H1 (cell line): Measurements from ENCODE around the gene PLD6. TPM values are rescaled to one million over a fixed set of nuclear protein-coding genes. Genes with fewer than 3 reads are reported as not detected.
"Not testable (repeated sequence)": the region's sequence is repeated elsewhere in the genome, so short reads cannot be mapped to it uniquely, and the experiment has no call there.

Experiments
- CTCF ChIA-PET: fragments of 300-600 bp; sonication (Branson Sonifier 250); formaldehyde crosslinking; loops from one replicate; lab custom pipeline; 2021; ENCODE audit not compliant: partially characterized antibody; lab: Charles Lee
- POLR2A ChIA-PET: fragments of 300-600 bp; sonication (Branson Sonifier 250); formaldehyde crosslinking; loops from one replicate; lab custom pipeline; 2021; ENCODE audit warnings: inconsistent platforms; ENCODE audit not compliant: partially characterized antibody; lab: Charles Lee
- DNase-seq, 2 experiments: peaks; one replicate each; pipeline versions ENCODE4 v3.0.0 to v3.0.0-alpha.2; 2010 to 2022; ENCODE audit warnings: low spot score in 2 of 2, low read depth in 1 of 2, mixed read lengths in 1 of 2
- FAIRE-seq: peaks from 2 replicates; lab custom pipeline; 2011; peaks lifted over from hg19 to GRCh38; lab: Jason Lieb, UNC
- H2AFZ ChIP-seq: 2 replicates; pipeline ENCODE4 v1.8.1; 2012; ENCODE audit warnings: low read length, inconsistent platforms
- H2AK5ac ChIP-seq: 2 replicates; pipeline ENCODE4 v1.6.1; 2013; ENCODE audit warnings: low read depth, low read length
- H2BK120ac ChIP-seq: replicated peaks from 2 replicates; pipeline ENCODE3; 2013; ENCODE audit warnings: low read depth, low read length, inconsistent platforms
- H2BK12ac ChIP-seq: 2 replicates; pipeline ENCODE4 v1.6.1; 2013; ENCODE audit warnings: low read depth, low read length
- H2BK15ac ChIP-seq: 2 replicates; pipeline ENCODE4 v1.6.1; 2013; ENCODE audit warnings: low read length
- H2BK20ac ChIP-seq: 2 replicates; pipeline ENCODE4 v1.6.1; 2013; ENCODE audit warnings: low read length
- H2BK5ac ChIP-seq: 2 replicates; pipeline ENCODE4 v1.6.1; 2013; ENCODE audit warnings: low read depth, low read length
- H3K14ac ChIP-seq: 2 replicates; pipeline ENCODE4 v1.6.1; 2013; ENCODE audit warnings: inconsistent platforms; ENCODE audit not compliant: insufficient read length
- H3K18ac ChIP-seq: 2 replicates; pipeline ENCODE4 v1.6.1; 2013; ENCODE audit warnings: low read length; ENCODE audit errors: extremely low read depth
- H3K23ac ChIP-seq: 2 replicates; pipeline ENCODE4 v1.6.1; 2013; ENCODE audit warnings: inconsistent platforms; ENCODE audit not compliant: insufficient read length
- H3K23me2 ChIP-seq: 2 replicates; pipeline ENCODE4 v1.6.1; 2013; ENCODE audit warnings: low read depth, low read length
- H3K27ac ChIP-seq: 2 replicates; pipeline ENCODE4 v1.6.1; 2011; ENCODE audit warnings: low read depth, low read length, inconsistent platforms
- H3K27me3 ChIP-seq, 4 experiments: replicated peaks in 1 of 4; 1 replicate in 1 of 4; 2 replicates in 3 of 4; pipeline versions ENCODE4 v1.6.1 to v1.8.1; 2011 to 2013; ENCODE audit warnings: low read length in 3 of 4, mild to moderate bottlenecking in 3 of 4, inconsistent platforms in 2 of 4, mixed read lengths in 2 of 4, moderate library complexity in 1 of 4; ENCODE audit not compliant: control insufficient read depth in 3 of 4, insufficient read depth in 3 of 4; ENCODE audit errors: extremely low read depth in 1 of 4
- H3K36me3 ChIP-seq, 4 experiments: 2 replicates each; pipeline versions ENCODE4 v1.6.1 to v1.8.1; 2011 to 2013; ENCODE audit warnings: mild to moderate bottlenecking in 4 of 4, low read length in 3 of 4, moderate library complexity in 2 of 4, control low read depth in 1 of 4, inconsistent platforms in 1 of 4; ENCODE audit not compliant: insufficient read depth in 4 of 4, control insufficient read depth in 2 of 4
- H3K4ac ChIP-seq: replicated peaks from 2 replicates; pipeline ENCODE3; 2013; ENCODE audit warnings: low read length, low read depth, mixed read lengths, inconsistent platforms; ENCODE audit not compliant: insufficient read length
- H3K4me1 ChIP-seq, 4 experiments: replicated peaks in 1 of 4; 1 replicate in 1 of 4; 2 replicates in 3 of 4; pipeline versions ENCODE4 v1.6.1 to v1.8.1; 2011 to 2013; ENCODE audit warnings: low read length in 3 of 4, inconsistent platforms in 2 of 4, mixed read lengths in 1 of 4; ENCODE audit not compliant: insufficient read depth in 4 of 4, control insufficient read depth in 3 of 4
- H3K4me2 ChIP-seq, 2 experiments: 2 replicates each; pipeline versions ENCODE4 v1.6.1 to v1.8.1; 2011 to 2013; ENCODE audit warnings: low read depth in 2 of 2, low read length in 2 of 2, control low read depth in 1 of 2, inconsistent platforms in 1 of 2, mild to moderate bottlenecking in 1 of 2; ENCODE audit not compliant: insufficient read depth in 1 of 2
- H3K4me3 ChIP-seq, 4 experiments: fragments of 200-600, 300-600 bp in 1 of 4; sonication (generic), shearing (Covaris generic), sonication (Bioruptor Twin) in 1 of 4; 2 replicates each; pipeline versions ENCODE4 v1.5.1 to v1.8.1; 2011 to 2016; ENCODE audit warnings: low read length in 4 of 4, low read depth in 3 of 4, control low read depth in 2 of 4, inconsistent platforms in 2 of 4, mild to moderate bottlenecking in 2 of 4, mixed read lengths in 1 of 4, moderate library complexity in 1 of 4; ENCODE audit not compliant: insufficient read depth in 2 of 4; ENCODE audit errors: extremely low read depth in 1 of 4
- H3K56ac ChIP-seq: replicated peaks from 2 replicates; pipeline ENCODE3; 2013; ENCODE audit warnings: low read depth, mild to moderate bottlenecking, mixed read lengths, low read length, inconsistent platforms; ENCODE audit not compliant: insufficient read length
- H3K79me1 ChIP-seq: 2 replicates; pipeline ENCODE4 v1.6.1; 2013; ENCODE audit warnings: low read depth, low read length, control low read depth
- H3K79me2 ChIP-seq, 2 experiments: 2 replicates each; pipeline versions ENCODE4 v1.6.1 to v1.8.1; 2012 to 2013; ENCODE audit warnings: low read length in 2 of 2, mild to moderate bottlenecking in 2 of 2, inconsistent platforms in 1 of 2; ENCODE audit not compliant: insufficient read depth in 2 of 2, control insufficient read depth in 1 of 2
- H3K9ac ChIP-seq, 4 experiments: replicated peaks in 1 of 4; 1 replicate in 1 of 4; 2 replicates in 3 of 4; pipeline versions ENCODE4 v1.6.1 to v1.8.1; 2011 to 2013; ENCODE audit warnings: low read depth in 3 of 4, low read length in 3 of 4, control low read depth in 2 of 4, mild to moderate bottlenecking in 2 of 4, moderate library complexity in 2 of 4, inconsistent platforms in 1 of 4; ENCODE audit errors: extremely low read depth in 1 of 4
- H3K9me3 ChIP-seq, 2 experiments: 2 replicates each; pipeline versions ENCODE4 v1.6.1 to v1.8.1; 2012 to 2013; ENCODE audit warnings: mild to moderate bottlenecking in 2 of 2, moderate library complexity in 2 of 2, control low read depth in 1 of 2, inconsistent platforms in 1 of 2, low read depth in 1 of 2, low read length in 1 of 2, mixed read lengths in 1 of 2; ENCODE audit not compliant: insufficient read depth in 2 of 2
- H4K20me1 ChIP-seq, 2 experiments: replicated peaks in 1 of 2; 2 replicates each; pipeline versions ENCODE3 to v1.8.1; 2011 to 2013; ENCODE audit warnings: inconsistent platforms in 2 of 2, low read length in 2 of 2, mild to moderate bottlenecking in 1 of 2; ENCODE audit not compliant: insufficient read depth in 2 of 2, control insufficient read depth in 1 of 2
- H4K5ac ChIP-seq: 2 replicates; pipeline ENCODE4 v1.6.1; 2013; ENCODE audit warnings: low read length, low read depth, mixed read lengths, inconsistent platforms; ENCODE audit not compliant: insufficient read length
- H4K8ac ChIP-seq: 2 replicates; pipeline ENCODE4 v1.8.0; 2013; ENCODE audit warnings: mild to moderate bottlenecking, moderate library complexity, low read length, inconsistent platforms; ENCODE audit not compliant: insufficient read depth; ENCODE audit errors: extremely low read depth
- H4K91ac ChIP-seq: replicated peaks from 2 replicates; pipeline ENCODE3; 2013; ENCODE audit warnings: low read length, mixed read lengths, inconsistent platforms; ENCODE audit not compliant: insufficient read length
- WGBS, 2 experiments: shearing (Covaris generic) in 1 of 2; methylation state at CpG; one replicate each; pipeline versions ENCODE4 v1.1.6 to v1.1.7; 2013 to 2015; ENCODE audit warnings: low lambda C conversion rate in 2 of 2, mixed read lengths in 2 of 2, inconsistent platforms in 1 of 2, low coverage in 1 of 2, missing lambda C conversion rate in 1 of 2; ENCODE audit not compliant: insufficient replicate concordance in 2 of 2, insufficient coverage in 1 of 2, insufficient read length in 1 of 2; ENCODE audit errors: extremely low coverage in 1 of 2, missing lambda C conversion rate in 1 of 2; 5-methylcytosine and 5-hydroxymethylcytosine counted together
- polyA plus RNA-seq, 7 experiments: library from polyadenylated mRNA; depleted of rRNA in 3 of 7; stranded (reverse) in 5 of 7; unstranded in 2 of 7; fragments of >200 nt in 5 of 7; fragments of 200-250 nt in 2 of 7; gene quantifications; 1 replicate in 5 of 7; 2 replicates in 1 of 7; 4 replicates in 1 of 7; pipeline versions ENCODE4 v1.2.1 to v1.2.3, GENCODE V29; 2011 to 2013; ENCODE audit warnings: missing spikeins in 2 of 7, mixed read lengths in 2 of 7
- total RNA-seq: library from RNA; stranded (reverse); fragmentation: NEBNext Ultra II Directional; extraction: Animal tissue kit (Norgen Biotek cat#: 25700); gene quantifications from 2 replicates; pipeline ENCODE4 v1.2.1, GENCODE V29; 2021

PLD6 gene
- total and polyA plus RNA-seq, 2 of the 8 experiments (the other 6 are each of a cell fraction or from before 2014, with no cell fraction given), result 0.20 to 0.22 TPM

- H3K79me2 ChIP-seq, FAIRE-seq, POLR2A ChIA-PET: not testable (repeated sequence)
Measured at GRCh38 chr17:17158506-17158905, 47.6 kb downstream of the PLD6 start.

More at GRCh38 chr17:17158506-17158905, 47.6 kb downstream of the PLD6 start:
- H4K8ac ChIP-seq, H3K4ac ChIP-seq, H3K4me2 ChIP-seq, H3K27me3 ChIP-seq, H3K4me1 ChIP-seq, H2AK5ac ChIP-seq, H3K23ac ChIP-seq, H4K5ac ChIP-seq, H2BK15ac ChIP-seq, H3K4me3 ChIP-seq, H2BK5ac ChIP-seq, H3K27ac ChIP-seq, H3K56ac ChIP-seq, H4K91ac ChIP-seq, H3K79me1 ChIP-seq, DNase-seq, H3K18ac ChIP-seq, H2BK12ac ChIP-seq, H3K23me2 ChIP-seq, H3K9ac ChIP-seq, H3K14ac ChIP-seq, H2BK20ac ChIP-seq, H2BK120ac ChIP-seq, H2AFZ ChIP-seq, H4K20me1 ChIP-seq, H3K9me3 ChIP-seq: not testable (repeated sequence)
- CTCF ChIA-PET, result interaction anchor here (2.1 to 2.7 kb wide), 2 partner anchors 17 to 71 kb away, joined by 5 to 11 read pairs; no protein-coding TSS in a partner anchor
- peaks cover 6 to 33% (median 15%) of the 10 kb centered on the region in 4 experiments; a peak in 7 of 8 replicates for H3K36me3 ChIP-seq
- 94% methylated on average over 20 of the region's 33 CpGs; no CpG with 5 or more reads in 1 of the 2 experiments for WGBS, 2 experiments
